GM23338 (cell line): ENCODE measurements around the gene PPIP5K2. TPM values are rescaled to one million over a fixed set of nuclear protein-coding genes. Genes with fewer than 3 reads are reported as not detected.

Experiments
- ATAC-seq: fragments of 200-7000 bp; cut with Tn5 transposase; 3 replicates; pipeline ENCODE4 v1.9.1; 2020
- DNase-seq: peaks from one replicate; pipeline ENCODE4 v3.0.0-alpha.2; 2015; ENCODE audit warnings: low spot score
- H2AFZ ChIP-seq: fragments of 200-600 bp; sonication (generic); 2 replicates; pipeline ENCODE4 v1.8.0; 2016; ENCODE audit warnings: antibody characterized with exemption, mild to moderate bottlenecking, moderate library complexity
- H3F3A ChIP-seq: fragments of 200-600 bp; sonication (generic); replicated peaks from 2 replicates; pipeline ENCODE4 v1.8.0; 2017; ENCODE audit warnings: antibody characterized with exemption, mixed run types, low read depth
- H3K27ac ChIP-seq: fragments of 200-600 bp; sonication (generic); 2 replicates; pipeline ENCODE4 v1.6.1; 2016; ENCODE audit warnings: low read depth
- H3K27me3 ChIP-seq: fragments of 200-600 bp; sonication (generic); 2 replicates; pipeline ENCODE4 v1.8.0; 2016; ENCODE audit warnings: mild to moderate bottlenecking, mixed run types, moderate library complexity; ENCODE audit not compliant: insufficient read depth
- H3K36me3 ChIP-seq: fragments of 200-600 bp; sonication (generic); 2 replicates; pipeline ENCODE4 v1.8.0; 2016; ENCODE audit warnings: mild to moderate bottlenecking; ENCODE audit not compliant: insufficient read depth
- H3K4me1 ChIP-seq: fragments of 200-600 bp; sonication (generic); 2 replicates; pipeline ENCODE4 v1.8.0; 2016; ENCODE audit warnings: mild to moderate bottlenecking, moderate library complexity; ENCODE audit not compliant: insufficient read depth
- H3K4me2 ChIP-seq: fragments of 200-600 bp; sonication (generic); 2 replicates; pipeline ENCODE4 v1.7.1; 2017; ENCODE audit warnings: mixed run types
- H3K4me3 ChIP-seq: fragments of 200-600 bp; sonication (generic); 2 replicates; pipeline ENCODE4 v1.6.1; 2016; ENCODE audit warnings: mixed run types
- H3K79me2 ChIP-seq: fragments of 200-600 bp; sonication (generic); replicated peaks from 2 replicates; pipeline ENCODE4 v1.8.0; 2017; ENCODE audit warnings: mild to moderate bottlenecking; ENCODE audit not compliant: insufficient read depth
- H3K9me2 ChIP-seq: fragments of 200-600 bp; sonication (generic); 2 replicates; pipeline ENCODE4 v1.8.0; 2017; ENCODE audit not compliant: insufficient read depth
- H4K20me1 ChIP-seq: fragments of 200-600 bp; sonication (generic); replicated peaks from 2 replicates; pipeline ENCODE4 v1.8.0; 2017; ENCODE audit warnings: mild to moderate bottlenecking; ENCODE audit not compliant: insufficient read depth
- H3K27ac Mint-ChIP-seq: 2 replicates; pipeline ENCODE4 v1.8.0; 2020; ENCODE audit warnings: inconsistent platforms, mild to moderate bottlenecking, moderate library complexity, mixed read lengths
- H3K27me3 Mint-ChIP-seq: 3 replicates; pipeline ENCODE4 v1.8.0; 2022; ENCODE audit warnings: low read depth, mild to moderate bottlenecking, moderate library complexity, mixed read lengths, inconsistent platforms; ENCODE audit not compliant: insufficient read depth, poor library complexity
- H3K36me3 Mint-ChIP-seq: 3 replicates; pipeline ENCODE4 v1.8.0; 2021; ENCODE audit warnings: low read depth, mild to moderate bottlenecking, inconsistent platforms, moderate library complexity, mixed read lengths
- H3K4me1 Mint-ChIP-seq: 3 replicates; pipeline ENCODE4 v1.8.0; 2020; ENCODE audit warnings: mild to moderate bottlenecking, inconsistent platforms, mixed read lengths
- H3K4me3 Mint-ChIP-seq: 3 replicates; pipeline ENCODE4 v1.8.0; 2021; ENCODE audit warnings: moderate library complexity, mild to moderate bottlenecking, inconsistent platforms, mixed read lengths
- H3K9me3 Mint-ChIP-seq: 3 replicates; pipeline ENCODE4 v1.8.0; 2020; ENCODE audit warnings: moderate library complexity, mild to moderate bottlenecking, inconsistent platforms, mixed read lengths
- ETS1 ChIP-seq: IDR thresholded peaks from 2 replicates; pipeline ENCODE4 v1.6.1; 2016; ENCODE audit warnings: antibody characterized with exemption
- EZH2 ChIP-seq: fragments of 200-600 bp; sonication (generic); IDR thresholded peaks from one replicate; pipeline ENCODE4 v1.8.0; 2017; ENCODE audit warnings: antibody characterized with exemption, mild to moderate bottlenecking, low read depth; ENCODE audit not compliant: unreplicated experiment
- EZH2phosphoT487 ChIP-seq: fragments of 200-600 bp; sonication (generic); IDR thresholded peaks from one replicate; pipeline ENCODE4 v1.8.1; 2018; ENCODE audit warnings: antibody characterized with exemption; ENCODE audit not compliant: unreplicated experiment
- JUNB ChIP-seq: IDR thresholded peaks from one replicate; pipeline ENCODE4 v1.6.1; 2016; ENCODE audit warnings: antibody characterized with exemption; ENCODE audit not compliant: unreplicated experiment
- NANOG ChIP-seq: IDR thresholded peaks from 2 replicates; pipeline ENCODE4 v1.6.1; 2016; ENCODE audit warnings: antibody characterized with exemption, borderline replicate concordance
- POLR2AphosphoS5 ChIP-seq: IDR thresholded peaks from 2 replicates; pipeline ENCODE4 v1.6.1; 2016; ENCODE audit warnings: antibody characterized with exemption, low read depth
- STAT1 ChIP-seq: IDR thresholded peaks from one replicate; pipeline ENCODE4 v1.6.1; 2016; ENCODE audit warnings: antibody characterized with exemption; ENCODE audit not compliant: unreplicated experiment
- ZNF331 ChIP-seq: fragments of 250-450 bp; sonication (Bioruptor Pico); IDR thresholded peaks from 2 replicates; pipeline ENCODE4 v1.5.0; 2020; ENCODE audit warnings: low read depth, mild to moderate bottlenecking, moderate library complexity
- ZNF462 ChIP-seq: fragments of 250-450 bp; sonication (Bioruptor Pico); IDR thresholded peaks from 2 replicates; pipeline ENCODE4 v1.5.0; 2020; ENCODE audit warnings: mild to moderate bottlenecking, moderate library complexity
- polyA plus RNA-seq: library from polyadenylated mRNA; unstranded; fragments of >200 nt; fragmentation: Nextera tagmentation; extraction: Ambion mirVana; gene quantifications from 2 replicates; pipeline ENCODE4 v1.2.1, GENCODE V29; 2016
- total RNA-seq: library from RNA; depleted of rRNA; stranded (reverse); fragments of >200 nt; shearing (Covaris generic); gene quantifications from 2 replicates; pipeline ENCODE4 v1.2.3, GENCODE V29; 2014

The PPIP5K2 gene
- total and polyA plus RNA-seq, 2 experiments from 2014 or later: 41.7 to 45.4 TPM

- TF ChIP-seq ZNF462 (CRISPR knock-in tag) (no peak), NANOG (no peak), STAT1 (no peak)
Observed at GRCh38 chr5:103089272-103089671, 30.8 kb upstream of the PPIP5K2 start (continued).

- Mint-ChIP-seq H3K36me3 (peaks cover 14% of the 10 kb centered on the region), H3K4me1 (no peaks in the 10 kb centered on the region), H3K4me3 (no peak overlapping the region), H3K27me3 (peaks cover 2% of the 10 kb centered on the region), H3K9me3 (no peaks in the 10 kb centered on the region), H3K27ac (no peak overlapping the region)
- Histone ChIP-seq H3F3A (no peaks in the 10 kb centered on the region), H3K4me1 (no peaks in the 10 kb centered on the region), H3K4me3 (no peak overlapping the region), H3K79me2 (no peaks in the 10 kb centered on the region), H3K27ac (no peak overlapping the region), H4K20me1 (no peaks in the 10 kb centered on the region), H3K27me3 (no peaks in the 10 kb centered on the region), H3K36me3 (peaks cover under 1% of the 10 kb centered on the region; the same call in 1 of the 2 replicates), H3K9me2 (no peaks in the 10 kb centered on the region), H3K4me2 (no peak overlapping the region), H2AFZ (no peak overlapping the region)
- no peak for ATAC-seq
- no peak for DNase-seq
- TF ChIP-seq ETS1 (no peak), STAT1 (no peak), ZNF331 (CRISPR knock-in tag) (no peak), JUNB (no peak), ZNF462 (CRISPR knock-in tag) (no peak), NANOG (no peak), EZH2 (no peak), POLR2AphosphoS5 (no peak), EZH2phosphoT487 (no peak)
Observed at GRCh38 chr5:103090791-103091190, 29.3 kb upstream of the PPIP5K2 start.
